ENCODE data around the gene ZNF302.
A peak's percentile ranks its signal among the peaks of the same experiment; 100 is the strongest.

ZNF302 gene

GRCh38 chr19:34711890-34712289 lies 34.4 kb downstream of the ZNF302 start:
- Histone ChIP-seq H3K9ac (ENCODE audit: low read length) (no peak overlapping the region), H3K79me2 (ENCODE audit: insufficient read depth, low read length) (no peaks in the 10 kb centered on the region), H3K4me2 (ENCODE audit: low read length) (no peak overlapping the region), H3F3A (ENCODE audit: insufficient read depth, low read length) (no peaks in the 10 kb centered on the region), H2AFZ (ENCODE audit: low read length) (no peak overlapping the region), H3K4me3 (ENCODE audit: low read depth, low read length, poor library complexity, severe bottlenecking) (no peak overlapping the region), H3K9me3 (ENCODE audit: low read length) (peaks cover 17% of the 10 kb centered on the region), H3K27ac (ENCODE audit: low read depth, low read length, poor library complexity, severe bottlenecking) (no peak overlapping the region), H4K20me1 (ENCODE audit: insufficient read depth, low read length) (no peaks in the 10 kb centered on the region), H3K4me1 (ENCODE audit: insufficient read depth, low read length, severe bottlenecking) (no peaks in the 10 kb centered on the region), H3K9me2 (ENCODE audit: low read depth, low read length) (no peaks in the 10 kb centered on the region), H3K36me3 (ENCODE audit: insufficient read depth, low read length) (no peaks in the 10 kb centered on the region), H3K27me3 (ENCODE audit: insufficient read depth, low read length) (no peaks in the 10 kb centered on the region)
- TF ChIP-seq CTCF (IDR thresholded peaks at IDR 0.05; ENCODE audit: low read length) = no peak
- TF ChIP-seq EZH2 (IDR thresholded peaks at IDR 0.05; ENCODE audit: borderline replicate concordance, low read length) = no peak

- Histone ChIP-seq H3K4me2 (ENCODE audit: low read length) (no peak overlapping the region), H3K9me2 (ENCODE audit: low read depth, low read length) (no peaks in the 10 kb centered on the region), H3K36me3 (ENCODE audit: insufficient read depth, low read length) (no peaks in the 10 kb centered on the region), H3F3A (ENCODE audit: insufficient read depth, low read length) (no peaks in the 10 kb centered on the region), H3K4me3 (ENCODE audit: low read depth, low read length, poor library complexity, severe bottlenecking) (no peak overlapping the region), H4K20me1 (ENCODE audit: insufficient read depth, low read length) (no peaks in the 10 kb centered on the region), H3K9ac (ENCODE audit: low read length) (no peak overlapping the region), H3K4me1 (ENCODE audit: insufficient read depth, low read length, severe bottlenecking) (no peaks in the 10 kb centered on the region), H3K27ac (ENCODE audit: low read depth, low read length, poor library complexity, severe bottlenecking) (no peak overlapping the region), H3K9me3 (ENCODE audit: low read length) (peaks cover 17% of the 10 kb centered on the region), H2AFZ (ENCODE audit: low read length) (no peak overlapping the region), H3K27me3 (ENCODE audit: insufficient read depth, low read length) (no peaks in the 10 kb centered on the region), H3K79me2 (ENCODE audit: insufficient read depth, low read length) (no peaks in the 10 kb centered on the region)
- TF ChIP-seq CTCF (IDR thresholded peaks at IDR 0.05; ENCODE audit: low read length) = peak; percentile 73
- TF ChIP-seq EZH2 (IDR thresholded peaks at IDR 0.05; ENCODE audit: borderline replicate concordance, low read length) = no peak
Observed at GRCh38 chr19:34712395-34713261, 35.1 kb downstream of the ZNF302 start.

GRCh38 chr19:34713262-34713637 lies 35.8 kb downstream of the ZNF302 start:
- peaks cover 17% of the 10 kb centered on the region for H3K9me3 ChIP-seq (ENCODE audit: low read length)
- no peaks in the 10 kb centered on the region for H3K27me3 ChIP-seq (ENCODE audit: insufficient read depth, low read length)
- no peak overlapping the region for H3K4me3 ChIP-seq (ENCODE audit: low read depth, low read length, poor library complexity, severe bottlenecking)
- no peaks in the 10 kb centered on the region for H3K4me1 ChIP-seq (ENCODE audit: insufficient read depth, low read length, severe bottlenecking)
- H3K36me3 ChIP-seq (ENCODE audit: insufficient read depth, low read length) = no peaks in the 10 kb centered on the region
- no peak overlapping the region for H2AFZ ChIP-seq (ENCODE audit: low read length)
- no peaks in the 10 kb centered on the region for H3F3A ChIP-seq (ENCODE audit: insufficient read depth, low read length)
- H3K27ac ChIP-seq (ENCODE audit: low read depth, low read length, poor library complexity, severe bottlenecking) = no peak overlapping the region
- no peak overlapping the region for H3K4me2 ChIP-seq (ENCODE audit: low read length)
- H3K9me2 ChIP-seq (ENCODE audit: low read depth, low read length) = no peaks in the 10 kb centered on the region
- no peak overlapping the region for H3K9ac ChIP-seq (ENCODE audit: low read length)
- H3K79me2 ChIP-seq (ENCODE audit: insufficient read depth, low read length) = no peaks in the 10 kb centered on the region
- TF ChIP-seq EZH2 (IDR thresholded peaks at IDR 0.05; ENCODE audit: borderline replicate concordance, low read length) = no peak
- TF ChIP-seq CTCF (IDR thresholded peaks at IDR 0.05; ENCODE audit: low read length) = no peak
- H4K20me1 ChIP-seq (ENCODE audit: insufficient read depth, low read length) = no peaks in the 10 kb centered on the region
